SK-N-SH treated with all-trans-retinoic acid at 6 μM for 48 hours (cell line): ENCODE measurements around the gene PHETA2.
A peak's percentile ranks its signal among the peaks of the same experiment; 100 is the strongest.

ENCODE experiments used
- ATAC-seq: fragments of 200-7000 bp; cut with Tn5 transposase; 3 replicates; pipeline ENCODE4 v1.9.1; 2020; ENCODE audit warnings: mild to moderate bottlenecking, moderate library complexity
- ARNTL ChIP-seq: fragments of 450-650 bp; formaldehyde crosslinking; IDR thresholded peaks from 2 replicates; pipeline ENCODE4 v1.5.0; 2020; ENCODE audit warnings: low read depth, mild to moderate bottlenecking, moderate library complexity, borderline replicate concordance
- BACH2 ChIP-seq: fragments of 250-450 bp; sonication (Bioruptor Pico); IDR thresholded peaks from 2 replicates; pipeline ENCODE4 v1.9.0; 2021; ENCODE audit warnings: mild to moderate bottlenecking, borderline replicate concordance
- CSDC2 ChIP-seq: fragments of 250-450 bp; sonication (Bioruptor Pico); IDR thresholded peaks from 2 replicates; pipeline ENCODE4 v1.5.0; 2020; ENCODE audit warnings: mild to moderate bottlenecking, moderate library complexity
- GLIS3 ChIP-seq: fragments of 250-450 bp; sonication (Bioruptor Pico); IDR thresholded peaks from 2 replicates; pipeline ENCODE4 v1.5.0; 2020; ENCODE audit warnings: mild to moderate bottlenecking, moderate library complexity
- ISL1 ChIP-seq: fragments of 250-450 bp; sonication (Bioruptor Pico); IDR thresholded peaks from 2 replicates; pipeline ENCODE4 v2.1.2; 2022; ENCODE audit warnings: mild to moderate bottlenecking, moderate library complexity
- PPARA ChIP-seq: fragments of 250-450 bp; sonication (Bioruptor Pico); IDR thresholded peaks from 2 replicates; pipeline ENCODE4 v1.5.0; 2020; ENCODE audit warnings: mild to moderate bottlenecking, borderline replicate concordance
- RARB ChIP-seq: fragments of 250-450 bp; sonication (Bioruptor Pico); IDR thresholded peaks from 2 replicates; pipeline ENCODE4 v1.8.0; 2021; ENCODE audit warnings: mild to moderate bottlenecking, moderate library complexity
- SNAI2 ChIP-seq: fragments of 250-450 bp; sonication (Bioruptor Pico); IDR thresholded peaks from 2 replicates; pipeline ENCODE4 v1.5.0; 2020; ENCODE audit warnings: mild to moderate bottlenecking, moderate library complexity
- TOX ChIP-seq: fragments of 250-450 bp; sonication (Bioruptor Pico); IDR thresholded peaks from 2 replicates; pipeline ENCODE4 v1.8.0; 2021; ENCODE audit warnings: mild to moderate bottlenecking, moderate library complexity, borderline replicate concordance
- ZFP3 ChIP-seq: fragments of 250-450 bp; sonication (Bioruptor Pico); IDR thresholded peaks from 2 replicates; pipeline ENCODE4 v1.5.0; 2020; ENCODE audit warnings: mild to moderate bottlenecking, moderate library complexity
- ZFP30 ChIP-seq: fragments of 450-650 bp; formaldehyde crosslinking; IDR thresholded peaks from 2 replicates; pipeline ENCODE4 v1.5.0; 2022; ENCODE audit warnings: mild to moderate bottlenecking, moderate library complexity
- ZNF70 ChIP-seq: fragments of 450-650 bp; formaldehyde crosslinking; IDR thresholded peaks from 2 replicates; pipeline ENCODE4 v1.5.0; 2020; ENCODE audit warnings: mild to moderate bottlenecking, moderate library complexity
- ZNF8 ChIP-seq: fragments of 450-650 bp; formaldehyde crosslinking; IDR thresholded peaks from 2 replicates; pipeline ENCODE4 v1.5.0; 2020; ENCODE audit warnings: mild to moderate bottlenecking, moderate library complexity
- TF ChIP-seq, protein P1 (sequence below): fragments of 250-450 bp; sonication (Bioruptor Pico); IDR thresholded peaks from 2 replicates; pipeline ENCODE4 v1.5.1; 2021; ENCODE audit warnings: mild to moderate bottlenecking, moderate library complexity
- TF ChIP-seq, protein P2 (sequence below): fragments of 250-450 bp; sonication (Bioruptor Pico); IDR thresholded peaks from 2 replicates; pipeline ENCODE4 v1.8.0; 2020; ENCODE audit warnings: mild to moderate bottlenecking, moderate library complexity, borderline replicate concordance
- TF ChIP-seq, protein P3 (sequence below): fragments of 250-450 bp; sonication (Bioruptor Pico); IDR thresholded peaks from 2 replicates; pipeline ENCODE4 v1.8.0; 2021; ENCODE audit warnings: low read depth, mild to moderate bottlenecking, moderate library complexity, borderline replicate concordance
- TF ChIP-seq, protein P4 (sequence below): fragments of 250-450 bp; sonication (Bioruptor Pico); IDR thresholded peaks from 2 replicates; pipeline ENCODE4 v1.5.1; 2020; ENCODE audit warnings: low read depth, mild to moderate bottlenecking, moderate library complexity

PHETA2 gene

DNA sequence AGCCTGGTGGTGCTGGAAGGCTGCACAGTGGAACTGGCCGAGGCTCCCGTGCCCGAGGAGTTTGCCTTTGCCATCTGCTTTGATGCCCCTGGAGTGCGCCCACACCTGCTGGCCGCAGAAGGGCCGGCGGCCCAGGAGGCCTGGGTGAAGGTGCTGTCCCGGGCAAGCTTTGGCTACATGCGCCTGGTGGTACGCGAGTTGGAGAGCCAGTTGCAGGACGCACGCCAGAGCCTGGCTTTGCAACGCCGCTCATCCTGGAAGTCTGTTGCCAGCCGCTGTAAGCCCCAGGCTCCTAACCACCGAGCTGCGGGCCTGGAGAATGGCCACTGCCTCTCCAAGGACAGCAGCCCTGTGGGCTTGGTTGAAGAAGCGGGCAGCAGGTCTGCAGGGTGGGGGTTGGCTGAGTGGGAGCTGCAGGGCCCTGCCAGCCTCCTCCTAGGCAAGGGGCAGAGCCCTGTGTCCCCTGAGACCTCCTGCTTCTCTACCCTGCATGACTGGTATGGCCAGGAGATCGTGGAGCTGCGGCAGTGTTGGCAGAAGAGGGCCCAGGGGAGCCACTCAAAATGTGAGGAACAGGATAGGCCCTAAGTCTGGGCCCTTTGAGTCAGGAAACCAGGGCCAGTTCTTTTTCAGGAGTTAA is 3.6 kb downstream of the PHETA2 start (continued):
- TF ChIP-seq, protein P1, sequence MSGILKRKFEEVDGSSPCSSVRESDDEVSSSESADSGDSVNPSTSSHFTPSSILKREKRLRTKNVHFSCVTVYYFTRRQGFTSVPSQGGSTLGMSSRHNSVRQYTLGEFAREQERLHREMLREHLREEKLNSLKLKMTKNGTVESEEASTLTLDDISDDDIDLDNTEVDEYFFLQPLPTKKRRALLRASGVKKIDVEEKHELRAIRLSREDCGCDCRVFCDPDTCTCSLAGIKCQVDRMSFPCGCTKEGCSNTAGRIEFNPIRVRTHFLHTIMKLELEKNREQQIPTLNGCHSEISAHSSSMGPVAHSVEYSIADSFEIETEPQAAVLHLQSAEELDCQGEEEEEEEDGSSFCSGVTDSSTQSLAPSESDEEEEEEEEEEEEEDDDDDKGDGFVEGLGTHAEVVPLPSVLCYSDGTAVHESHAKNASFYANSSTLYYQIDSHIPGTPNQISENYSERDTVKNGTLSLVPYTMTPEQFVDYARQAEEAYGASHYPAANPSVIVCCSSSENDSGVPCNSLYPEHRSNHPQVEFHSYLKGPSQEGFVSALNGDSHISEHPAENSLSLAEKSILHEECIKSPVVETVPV: no peak
- TF ChIP-seq ISL1 (no peak), ZNF8 (no peak), CSDC2 (CRISPR knock-in tag) (no peak)

DNA sequence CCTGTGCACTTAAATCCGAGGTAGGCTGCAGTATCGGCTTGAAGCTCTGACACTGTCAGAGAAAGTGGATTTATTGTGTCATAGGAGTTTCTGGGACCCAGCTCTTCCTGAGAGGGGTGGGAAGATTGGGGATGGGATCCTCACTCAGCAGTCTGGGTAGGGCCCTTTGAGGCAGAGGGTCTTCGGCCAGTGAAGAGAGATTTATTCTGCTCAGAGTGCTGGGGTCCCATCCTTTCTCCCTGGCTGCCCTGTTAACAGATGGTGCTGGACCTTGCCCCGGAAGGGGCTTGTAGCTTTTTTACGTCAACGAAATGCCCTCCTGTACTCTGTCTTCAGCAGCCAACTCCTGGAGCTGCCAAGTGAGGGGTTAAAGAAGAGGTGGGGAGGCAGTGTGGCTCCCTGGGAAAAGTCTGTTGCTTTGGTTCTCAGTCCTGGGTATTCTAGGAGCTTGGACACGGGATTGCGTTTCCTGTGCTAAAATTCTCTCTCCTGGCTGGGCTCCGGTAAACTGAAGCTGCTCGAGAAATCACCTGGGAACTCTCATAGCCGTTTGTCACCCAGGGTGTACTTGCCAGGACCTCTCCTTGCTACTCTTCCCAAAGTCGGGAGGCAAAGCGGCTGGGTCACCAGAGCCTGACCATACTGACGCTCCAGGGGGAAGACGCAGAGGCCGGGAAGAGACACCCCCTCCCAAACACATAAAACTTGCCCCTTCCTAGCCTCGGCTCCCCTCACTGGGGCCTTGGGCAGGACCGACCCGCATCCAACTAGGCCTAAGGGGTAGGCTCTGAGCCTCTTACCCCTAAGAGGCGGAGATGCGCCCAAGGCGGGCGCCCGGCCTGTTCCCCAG is 4.6 kb downstream of the PHETA2 start:
- TF ChIP-seq, protein P2, sequence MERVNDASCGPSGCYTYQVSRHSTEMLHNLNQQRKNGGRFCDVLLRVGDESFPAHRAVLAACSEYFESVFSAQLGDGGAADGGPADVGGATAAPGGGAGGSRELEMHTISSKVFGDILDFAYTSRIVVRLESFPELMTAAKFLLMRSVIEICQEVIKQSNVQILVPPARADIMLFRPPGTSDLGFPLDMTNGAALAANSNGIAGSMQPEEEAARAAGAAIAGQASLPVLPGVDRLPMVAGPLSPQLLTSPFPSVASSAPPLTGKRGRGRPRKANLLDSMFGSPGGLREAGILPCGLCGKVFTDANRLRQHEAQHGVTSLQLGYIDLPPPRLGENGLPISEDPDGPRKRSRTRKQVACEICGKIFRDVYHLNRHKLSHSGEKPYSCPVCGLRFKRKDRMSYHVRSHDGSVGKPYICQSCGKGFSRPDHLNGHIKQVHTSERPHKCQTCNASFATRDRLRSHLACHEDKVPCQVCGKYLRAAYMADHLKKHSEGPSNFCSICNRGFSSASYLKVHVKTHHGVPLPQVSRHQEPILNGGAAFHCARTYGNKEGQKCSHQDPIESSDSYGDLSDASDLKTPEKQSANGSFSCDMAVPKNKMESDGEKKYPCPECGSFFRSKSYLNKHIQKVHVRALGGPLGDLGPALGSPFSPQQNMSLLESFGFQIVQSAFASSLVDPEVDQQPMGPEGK (CRISPR knock-in tag): no peak
- TF ChIP-seq BACH2 (CRISPR knock-in tag) (no peak), ZFP3 (CRISPR knock-in tag) (no peak), TOX (CRISPR knock-in tag) (no peak), SNAI2 (CRISPR knock-in tag) (no peak), PPARA (CRISPR knock-in tag) (no peak), ZFP30 (CRISPR knock-in tag) (no peak), ZNF70 (CRISPR knock-in tag) (no peak), GLIS3 (CRISPR knock-in tag) (no peak), ZNF8 (no peak), RARB (CRISPR knock-in tag) (no peak)
- TF ChIP-seq, protein P3, sequence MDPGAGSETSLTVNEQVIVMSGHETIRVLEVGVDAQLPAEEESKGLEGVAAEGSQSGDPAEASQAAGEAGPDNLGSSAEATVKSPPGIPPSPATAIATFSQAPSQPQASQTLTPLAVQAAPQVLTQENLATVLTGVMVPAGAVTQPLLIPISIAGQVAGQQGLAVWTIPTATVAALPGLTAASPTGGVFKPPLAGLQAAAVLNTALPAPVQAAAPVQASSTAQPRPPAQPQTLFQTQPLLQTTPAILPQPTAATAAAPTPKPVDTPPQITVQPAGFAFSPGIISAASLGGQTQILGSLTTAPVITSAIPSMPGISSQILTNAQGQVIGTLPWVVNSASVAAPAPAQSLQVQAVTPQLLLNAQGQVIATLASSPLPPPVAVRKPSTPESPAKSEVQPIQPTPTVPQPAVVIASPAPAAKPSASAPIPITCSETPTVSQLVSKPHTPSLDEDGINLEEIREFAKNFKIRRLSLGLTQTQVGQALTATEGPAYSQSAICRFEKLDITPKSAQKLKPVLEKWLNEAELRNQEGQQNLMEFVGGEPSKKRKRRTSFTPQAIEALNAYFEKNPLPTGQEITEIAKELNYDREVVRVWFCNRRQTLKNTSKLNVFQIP (CRISPR knock-in tag): no peak
- no peak for ATAC-seq

DNA sequence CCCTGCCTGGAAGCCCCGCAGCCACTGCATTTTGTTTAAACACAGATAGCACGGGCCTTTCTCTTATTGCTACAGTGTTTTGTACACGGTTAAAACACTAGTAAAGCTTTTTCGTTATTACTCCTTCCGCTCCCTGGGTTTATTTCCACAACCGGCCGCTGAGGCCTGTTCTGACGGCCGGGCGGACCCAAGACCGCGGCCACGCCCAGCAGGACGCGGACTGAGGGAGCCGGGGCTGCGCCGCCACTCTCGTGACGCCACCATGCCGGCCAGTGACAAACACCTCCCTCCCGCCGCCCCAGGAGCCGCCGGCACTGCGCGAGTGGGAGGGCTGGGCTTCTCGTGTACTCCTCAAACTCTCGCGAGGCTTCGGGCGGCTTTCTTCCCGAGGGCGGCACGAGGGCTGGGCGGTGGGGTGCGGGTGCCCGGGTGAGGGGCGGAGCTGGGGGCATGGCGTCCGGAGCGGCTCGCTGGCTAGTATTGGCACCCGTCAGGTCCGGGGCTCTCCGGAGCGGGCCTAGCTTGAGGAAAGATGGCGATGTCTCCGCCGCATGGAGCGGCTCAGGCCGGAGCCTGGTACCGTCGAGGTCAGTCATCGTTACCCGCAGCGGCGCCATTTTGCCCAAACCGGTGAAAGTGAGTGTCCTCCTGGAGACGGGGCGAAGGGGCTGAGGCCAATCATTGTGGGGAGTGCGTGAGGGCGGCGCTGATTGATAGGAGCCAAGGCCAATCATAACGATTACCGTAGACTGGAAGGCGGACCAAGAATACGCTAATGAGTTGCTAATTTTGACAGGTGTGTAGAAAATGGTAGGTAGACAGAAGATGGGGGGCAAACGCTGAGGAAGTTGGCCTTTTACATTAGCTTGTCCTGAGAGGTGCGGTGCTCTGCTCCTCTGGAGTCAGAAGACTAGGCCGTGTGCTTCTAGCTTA is 5.5 kb downstream of the PHETA2 start, which contains the start of gene SMDT1:
TSS of gene SMDT1 (plus strand) at position 382 of the 933 bp plus-strand sequence. CDS start at position 451, 69 bp downstream.
- TF ChIP-seq CSDC2 (CRISPR knock-in tag) (peak; percentile 81; the same call in 1 of the 2 replicates), ISL1 (no peak)
- TF ChIP-seq, all 23 proteins: peak for 1

DNA sequence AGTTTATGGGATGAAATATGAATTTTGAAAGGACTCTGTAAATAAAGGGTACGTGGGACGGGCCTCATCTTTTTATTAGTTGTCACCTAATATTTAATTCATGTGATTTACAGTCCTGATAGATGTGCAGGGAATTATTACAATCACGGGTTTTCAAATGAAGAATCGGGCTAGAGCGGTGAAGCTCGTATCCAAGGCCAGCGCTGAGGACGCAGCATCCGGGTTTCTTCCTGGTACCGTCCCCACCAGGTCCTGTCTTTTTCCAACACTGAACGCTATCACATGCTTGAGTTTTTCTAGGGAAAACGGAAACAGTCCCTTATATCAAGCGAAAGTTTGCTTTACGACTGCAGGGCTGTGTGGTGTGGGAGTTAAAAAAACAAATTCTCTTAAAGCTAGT is 6.2 kb downstream of the PHETA2 start:
- peak; percentile 48 for ATAC-seq

More for the DNA sequence above, 5.5 kb downstream of the PHETA2 start, which contains the start of gene SMDT1:
- peak; percentile 95 for ATAC-seq

More for the DNA sequence above, 6.2 kb downstream of the PHETA2 start:
- TF ChIP-seq, protein P3 (CRISPR knock-in tag): no peak
- TF ChIP-seq ZFP3 (CRISPR knock-in tag) (no peak), ARNTL (CRISPR knock-in tag) (no peak), ZNF8 (no peak), ZFP30 (CRISPR knock-in tag) (no peak)
- TF ChIP-seq, protein P4, sequence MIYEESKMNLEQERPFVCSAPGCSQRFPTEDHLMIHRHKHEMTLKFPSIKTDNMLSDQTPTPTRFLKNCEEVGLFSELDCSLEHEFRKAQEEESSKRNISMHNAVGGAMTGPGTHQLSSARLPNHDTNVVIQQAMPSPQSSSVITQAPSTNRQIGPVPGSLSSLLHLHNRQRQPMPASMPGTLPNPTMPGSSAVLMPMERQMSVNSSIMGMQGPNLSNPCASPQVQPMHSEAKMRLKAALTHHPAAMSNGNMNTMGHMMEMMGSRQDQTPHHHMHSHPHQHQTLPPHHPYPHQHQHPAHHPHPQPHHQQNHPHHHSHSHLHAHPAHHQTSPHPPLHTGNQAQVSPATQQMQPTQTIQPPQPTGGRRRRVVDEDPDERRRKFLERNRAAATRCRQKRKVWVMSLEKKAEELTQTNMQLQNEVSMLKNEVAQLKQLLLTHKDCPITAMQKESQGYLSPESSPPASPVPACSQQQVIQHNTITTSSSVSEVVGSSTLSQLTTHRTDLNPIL (CRISPR knock-in tag): no peak
